DOHH2 (cell line): Measurements from ENCODE around the gene LRRC46.

Experiments
- H3F3A ChIP-seq: fragments of 200-600 bp; sonication (generic), shearing (Covaris generic); 2 replicates; pipeline ENCODE4 v1.6.0; 2016; ENCODE audit warnings: antibody characterized with exemption, mild to moderate bottlenecking; ENCODE audit not compliant: control insufficient read depth, insufficient read depth
- H3K27ac ChIP-seq: fragments of 200-600 bp; sonication (generic); 2 replicates; pipeline ENCODE4 v1.5.1; 2014; ENCODE audit warnings: low read depth, mild to moderate bottlenecking, low read length, moderate library complexity
- H3K27me3 ChIP-seq: fragments of 200-600 bp; sonication (generic); 2 replicates; pipeline ENCODE4 v1.6.1; 2014; ENCODE audit warnings: mild to moderate bottlenecking, low read length, mixed read lengths; ENCODE audit not compliant: control insufficient read depth
- H3K36me3 ChIP-seq: fragments of 200-600 bp; sonication (generic); 2 replicates; pipeline ENCODE4 v1.6.1; 2014; ENCODE audit warnings: mild to moderate bottlenecking, low read length, moderate library complexity, mixed read lengths; ENCODE audit not compliant: control insufficient read depth
- H3K4me1 ChIP-seq: fragments of 200-600 bp; sonication (generic); 2 replicates; pipeline ENCODE4 v1.6.1; 2014; ENCODE audit warnings: mild to moderate bottlenecking, low read length, mixed read lengths; ENCODE audit not compliant: control insufficient read depth
- H3K4me2 ChIP-seq: fragments of 200-600 bp; sonication (generic); 2 replicates; pipeline ENCODE4 v1.6.0; 2014; ENCODE audit warnings: mild to moderate bottlenecking, low read length, moderate library complexity
- H3K4me3 ChIP-seq: fragments of 200-600 bp; sonication (generic); 2 replicates; pipeline ENCODE4 v1.5.1; 2014; ENCODE audit warnings: mild to moderate bottlenecking, low read length, mixed read lengths
- H3K79me2 ChIP-seq: fragments of 200-600 bp; sonication (generic); 2 replicates; pipeline ENCODE4 v1.6.1; 2014; ENCODE audit warnings: mild to moderate bottlenecking, low read length, mixed read lengths; ENCODE audit not compliant: control insufficient read depth
- H3K9me2 ChIP-seq: fragments of 200-600 bp; sonication (generic); replicated peaks from 2 replicates; pipeline ENCODE4 v1.6.1; 2014; ENCODE audit warnings: mild to moderate bottlenecking, low read length, mixed read lengths; ENCODE audit not compliant: control insufficient read depth
- H3K9me3 ChIP-seq: fragments of 200-600 bp; sonication (generic); 2 replicates; pipeline ENCODE4 v1.6.1; 2014; ENCODE audit warnings: antibody characterized with exemption, low read length, mixed read lengths; ENCODE audit not compliant: control insufficient read depth, insufficient read depth
- H4K20me1 ChIP-seq: fragments of 200-600 bp; sonication (generic); 2 replicates; pipeline ENCODE4 v1.6.0; 2014; ENCODE audit warnings: low read depth, mild to moderate bottlenecking, antibody characterized with exemption, low read length, moderate library complexity; ENCODE audit not compliant: control insufficient read depth, insufficient read depth
- CTCF ChIP-seq: fragments of 200-600 bp; sonication (generic); IDR thresholded peaks from one replicate; pipeline ENCODE4 v1.5.1; 2014; ENCODE audit warnings: antibody characterized with exemption, mild to moderate bottlenecking, low read depth, low read length; ENCODE audit not compliant: poor library complexity, severe bottlenecking
- EZH2phosphoT487 ChIP-seq: fragments of 200-600 bp; sonication (generic); IDR thresholded peaks from 2 replicates; pipeline ENCODE4 v1.6.1; 2017; ENCODE audit warnings: borderline replicate concordance, mild to moderate bottlenecking, antibody characterized with exemption, low read length, moderate library complexity, mixed read lengths

The LRRC46 gene

GRCh38 chr17:47791025-47791424, 40.4 kb upstream of the LRRC46 start:
- H3K4me2 ChIP-seq: no peak overlapping the region
- TF ChIP-seq CTCF (no peak), EZH2phosphoT487 (no peak)
- H3K79me2 ChIP-seq: no peaks in the 10 kb centered on the region
- no peaks in the 10 kb centered on the region for H3K9me2 ChIP-seq
- peaks cover 35% of the 10 kb centered on the region for H3K27me3 ChIP-seq
- no peaks in the 10 kb centered on the region for H3K9me3 ChIP-seq
- no peaks in the 10 kb centered on the region for H3K36me3 ChIP-seq
- H3K4me3 ChIP-seq: no peak overlapping the region
- no peaks in the 10 kb centered on the region for H3K4me1 ChIP-seq
- no peaks in the 10 kb centered on the region for H4K20me1 ChIP-seq
- H3K27ac ChIP-seq: no peak overlapping the region
- H3F3A ChIP-seq: no peaks in the 10 kb centered on the region

GRCh38 chr17:47792457-47792856, 39.0 kb upstream of the LRRC46 start:
- H3K4me1 ChIP-seq: no peaks in the 10 kb centered on the region
- no peak overlapping the region for H3K4me3 ChIP-seq
- no peaks in the 10 kb centered on the region for H4K20me1 ChIP-seq
- H3K4me2 ChIP-seq: no peak overlapping the region
- no peaks in the 10 kb centered on the region for H3K36me3 ChIP-seq
- H3K9me2 ChIP-seq: no peaks in the 10 kb centered on the region
- H3F3A ChIP-seq: no peaks in the 10 kb centered on the region
- no peaks in the 10 kb centered on the region for H3K79me2 ChIP-seq
- H3K27me3 ChIP-seq: peaks cover 35% of the 10 kb centered on the region
- TF ChIP-seq EZH2phosphoT487 (no peak), CTCF (no peak)
- H3K27ac ChIP-seq: no peak overlapping the region
- H3K9me3 ChIP-seq: no peaks in the 10 kb centered on the region

GRCh38 chr17:47792979-47793378, 38.5 kb upstream of the LRRC46 start:
- Histone ChIP-seq H3K4me3 (no peak overlapping the region), H4K20me1 (no peaks in the 10 kb centered on the region), H3K36me3 (no peaks in the 10 kb centered on the region), H3K9me3 (no peaks in the 10 kb centered on the region), H3K4me2 (no peak overlapping the region), H3K79me2 (no peaks in the 10 kb centered on the region), H3K4me1 (no peaks in the 10 kb centered on the region), H3K27me3 (peaks cover 35% of the 10 kb centered on the region), H3K27ac (no peak overlapping the region), H3F3A (no peaks in the 10 kb centered on the region), H3K9me2 (no peaks in the 10 kb centered on the region)
- TF ChIP-seq CTCF: no peak
- no peak for TF ChIP-seq EZH2phosphoT487

GRCh38 chr17:47797797-47798196, 33.7 kb upstream of the LRRC46 start:
- no peak for TF ChIP-seq CTCF
- TF ChIP-seq EZH2phosphoT487: no peak
- no peaks in the 10 kb centered on the region for H3K9me2 ChIP-seq
- H3K36me3 ChIP-seq: no peaks in the 10 kb centered on the region
- no peaks in the 10 kb centered on the region for H3K79me2 ChIP-seq
- no peaks in the 10 kb centered on the region for H3K9me3 ChIP-seq
- H3K27me3 ChIP-seq: peaks cover 23% of the 10 kb centered on the region
- H3K4me2 ChIP-seq: no peak overlapping the region
- H3K4me3 ChIP-seq: no peak overlapping the region
- H3F3A ChIP-seq: no peaks in the 10 kb centered on the region
- no peaks in the 10 kb centered on the region for H3K4me1 ChIP-seq
- H4K20me1 ChIP-seq: no peaks in the 10 kb centered on the region
- H3K27ac ChIP-seq: no peak overlapping the region
